Measurements from ENCODE around the gene NAP1L1.

NAP1L1 gene

GRCh38 chr12:76049575-76050251 lies 34.8 kb downstream of the NAP1L1 start:
- Histone ChIP-seq H4K20me1 (ENCODE audit: insufficient read depth, low read length) (no peaks in the 10 kb centered on the region), H3K4me1 (ENCODE audit: insufficient read depth, low read length) (no peaks in the 10 kb centered on the region), H3K36me3 (ENCODE audit: insufficient read depth, low read length) (peaks cover 78% of the 10 kb centered on the region), H3K27ac (ENCODE audit: low read length) (no peak overlapping the region), H3K27me3 (ENCODE audit: insufficient read depth, low read length, poor library complexity) (no peaks in the 10 kb centered on the region), H3K4me2 (ENCODE audit: insufficient read depth, low read length) (no peak overlapping the region), H3K9me3 (ENCODE audit: insufficient read depth, low read length, severe bottlenecking) (no peaks in the 10 kb centered on the region), H3K9ac (ENCODE audit: low read depth, low read length) (no peak overlapping the region), H2AFZ (ENCODE audit: low read depth, low read length) (no peak overlapping the region), H3K79me2 (ENCODE audit: insufficient read depth, low read length) (no peaks in the 10 kb centered on the region), H3K4me3 (ENCODE audit: low read depth in 1 of 2, low read length in 2 of 2) (no peak overlapping the region)
- ATAC-seq (ENCODE audit: insufficient read depth, low read depth): no peak
- no peak for DNase-seq
- TF ChIP-seq CTCF (IDR thresholded peaks at IDR 0.05; ENCODE audit: borderline replicate concordance, extremely low read depth, low read length, poor library complexity, severe bottlenecking): no peak
- TF ChIP-seq EZH2 (IDR thresholded peaks at IDR 0.05; ENCODE audit: borderline replicate concordance, low read depth, low read length, severe bottlenecking): no peak

DNA sequence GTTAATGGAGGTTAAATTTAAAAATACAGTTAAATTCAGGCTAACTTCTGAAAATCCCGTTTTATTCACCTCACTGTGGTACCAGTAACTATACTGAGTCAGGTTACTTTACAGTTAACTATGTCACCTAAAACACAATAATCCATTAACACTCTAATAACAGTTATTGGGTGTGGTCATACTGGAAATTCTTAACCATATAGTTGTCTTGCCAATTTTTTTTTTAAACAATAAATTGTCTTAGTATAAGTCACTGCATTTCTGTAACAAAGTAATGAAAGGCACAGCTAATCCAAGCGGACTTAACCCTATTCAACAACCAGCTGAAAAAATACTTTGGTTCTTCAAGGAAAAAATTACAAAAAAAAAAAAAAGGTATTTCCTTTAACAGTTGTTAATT lies 36.7 kb downstream of the NAP1L1 start:
- peaks cover 62% of the 10 kb centered on the region for H3K36me3 ChIP-seq (ENCODE audit: insufficient read depth, low read length)
- H3K27ac ChIP-seq (ENCODE audit: low read length): no peak overlapping the region
- no peaks in the 10 kb centered on the region for H3K27me3 ChIP-seq (ENCODE audit: insufficient read depth, low read length, poor library complexity)
- no peak overlapping the region for H2AFZ ChIP-seq (ENCODE audit: low read depth, low read length)
- H3K4me1 ChIP-seq (ENCODE audit: insufficient read depth, low read length): no peaks in the 10 kb centered on the region
- no peaks in the 10 kb centered on the region for H3K79me2 ChIP-seq (ENCODE audit: insufficient read depth, low read length)
- no peak overlapping the region for H3K4me3 ChIP-seq (ENCODE audit: low read depth in 1 of 2, low read length in 2 of 2)
- DNase-seq: no peak
- TF ChIP-seq CTCF (IDR thresholded peaks at IDR 0.05; ENCODE audit: borderline replicate concordance, extremely low read depth, low read length, poor library complexity, severe bottlenecking) (no peak), EZH2 (IDR thresholded peaks at IDR 0.05; ENCODE audit: borderline replicate concordance, low read depth, low read length, severe bottlenecking) (no peak)
- no peaks in the 10 kb centered on the region for H4K20me1 ChIP-seq (ENCODE audit: insufficient read depth, low read length)
- no peaks in the 10 kb centered on the region for H3K9me3 ChIP-seq (ENCODE audit: insufficient read depth, low read length, severe bottlenecking)
- no peak for ATAC-seq (ENCODE audit: insufficient read depth, low read depth)
- no peak overlapping the region for H3K9ac ChIP-seq (ENCODE audit: low read depth, low read length)
- H3K4me2 ChIP-seq (ENCODE audit: insufficient read depth, low read length): no peak overlapping the region

- DNase-seq (no peak), ATAC-seq (ENCODE audit: insufficient read depth, low read depth) (no peak)
- Histone ChIP-seq H3K9ac (ENCODE audit: low read depth, low read length) (no peak overlapping the region), H3K9me3 (ENCODE audit: insufficient read depth, low read length, severe bottlenecking) (no peaks in the 10 kb centered on the region), H3K36me3 (ENCODE audit: insufficient read depth, low read length) (peaks cover 55% of the 10 kb centered on the region), H3K4me2 (ENCODE audit: insufficient read depth, low read length) (no peak overlapping the region), H3K27me3 (ENCODE audit: insufficient read depth, low read length, poor library complexity) (no peaks in the 10 kb centered on the region), H3K4me1 (ENCODE audit: insufficient read depth, low read length) (no peaks in the 10 kb centered on the region), H3K4me3 (ENCODE audit: low read depth in 1 of 2, low read length in 2 of 2) (no peak overlapping the region), H4K20me1 (ENCODE audit: insufficient read depth, low read length) (no peaks in the 10 kb centered on the region), H3K79me2 (ENCODE audit: insufficient read depth, low read length) (no peaks in the 10 kb centered on the region), H3K27ac (ENCODE audit: low read length) (no peak overlapping the region), H2AFZ (ENCODE audit: low read depth, low read length) (no peak overlapping the region)
- no peak for TF ChIP-seq EZH2 (IDR thresholded peaks at IDR 0.05; ENCODE audit: borderline replicate concordance, low read depth, low read length, severe bottlenecking)
- TF ChIP-seq CTCF (IDR thresholded peaks at IDR 0.05; ENCODE audit: borderline replicate concordance, extremely low read depth, low read length, poor library complexity, severe bottlenecking): no peak
Observed at GRCh38 chr12:76047060-76047459, 37.4 kb downstream of the NAP1L1 start.
